A549 (cell line): Measurements from ENCODE around the gene ERN1. TPM values are rescaled to one million over a fixed set of nuclear protein-coding genes. Genes with fewer than 3 reads are reported as not detected.

Source experiments
- ATAC-seq, 2 experiments: fragments of 200-7000 bp in 1 of 2; fragments of >200 bp in 1 of 2; cut with Nextera tagmentation in 1 of 2; cut with Tn5 transposase in 1 of 2; 3 replicates each; pipeline versions ENCODE4 v1.8.0 to v1.9.1; 2018 to 2020; ENCODE audit warnings: mild to moderate bottlenecking in 1 of 2, moderate library complexity in 1 of 2
- CTCF ChIA-PET: fragments of 300-600 bp; sonication (Branson Sonifier 250); formaldehyde crosslinking; extraction: SDS; loops from one replicate; lab custom pipeline; 2021; ENCODE audit warnings: antibody characterized with exemption, inconsistent platforms; lab: Yijun Ruan, JAX
- POLR2A ChIA-PET: fragments of 350-600 bp; formaldehyde crosslinking; extraction: SDS; loops from one replicate; lab custom pipeline; 2021; ENCODE audit warnings: antibody characterized with exemption, inconsistent platforms; lab: Yijun Ruan, JAX
- DNase-seq, 2 experiments: peaks; one replicate each; pipeline versions ENCODE4 v3.0.0 to v3.0.0-alpha.2; 2011 to 2016; ENCODE audit warnings: low read depth in 1 of 2, low spot score in 1 of 2
- FAIRE-seq: peaks from 2 replicates; lab custom pipeline; 2011; peaks lifted over from hg19 to GRCh38; lab: Jason Lieb, UNC
- H3K27ac ChIP-seq, 2 experiments: fragments of >200 bp; sonication (Bioruptor Twin); formaldehyde crosslinking; 3 replicates each; pipeline ENCODE4 v1.5.1; 2016 to 2017
- H3K4me1 ChIP-seq: fragments of >200 bp; sonication (Bioruptor Twin); formaldehyde crosslinking; 3 replicates; pipeline ENCODE4 v1.6.1; 2016
- H3K4me2 ChIP-seq: fragments of >200 bp; sonication (Bioruptor Twin); formaldehyde crosslinking; 3 replicates; pipeline ENCODE4 v1.6.1; 2016
- H3K4me3 ChIP-seq: fragments of >200 bp; sonication (Bioruptor Twin); formaldehyde crosslinking; 3 replicates; pipeline ENCODE4 v1.5.1; 2016
- H3K9me3 ChIP-seq: fragments of >200 bp; sonication (Bioruptor Twin); formaldehyde crosslinking; 3 replicates; pipeline ENCODE4 v1.6.1; 2016
- BCL3 ChIP-seq: fragments of >200 bp; sonication (Bioruptor Twin); formaldehyde crosslinking; IDR thresholded peaks from 3 replicates; pipeline ENCODE4 v1.6.1; 2016
- CBX2 ChIP-seq: fragments of 200-600 bp; sonication (generic); IDR thresholded peaks from 2 replicates; pipeline ENCODE4 v1.6.1; 2016; ENCODE audit warnings: low read depth, mild to moderate bottlenecking, borderline replicate concordance
- CEBPB ChIP-seq, 2 experiments: fragments of >200 bp in 1 of 2; sonication (Bioruptor Twin) in 1 of 2; formaldehyde crosslinking in 1 of 2; IDR thresholded peaks; 2 replicates each; pipeline ENCODE4 v1.6.1; 2012 to 2016
- CHD2 ChIP-seq: fragments of 150-350 bp; IDR thresholded peaks from 2 replicates; pipeline ENCODE4 v1.6.1; 2014; ENCODE audit warnings: low read length; ENCODE audit not compliant: partially characterized antibody
- CHD4 ChIP-seq: fragments of 200-600 bp; sonication (generic); IDR thresholded peaks from 2 replicates; pipeline ENCODE4 v1.6.1; 2016; ENCODE audit warnings: antibody characterized with exemption, mild to moderate bottlenecking, borderline replicate concordance
- CTCF ChIP-seq: fragments of >200 bp; sonication (Bioruptor Twin); formaldehyde crosslinking; IDR thresholded peaks from 3 replicates; pipeline ENCODE4 v1.5.1; 2016
- E2F6 ChIP-seq: IDR thresholded peaks from 2 replicates; pipeline ENCODE4 v1.6.1; 2012; ENCODE audit warnings: low read depth, borderline replicate concordance
- EHF ChIP-seq: fragments of 250-450 bp; sonication (Bioruptor Pico); IDR thresholded peaks from 2 replicates; pipeline ENCODE4 v1.5.0; 2020; ENCODE audit warnings: mild to moderate bottlenecking
- EHMT2 ChIP-seq: fragments of 200-600 bp; sonication (generic); IDR thresholded peaks from 2 replicates; pipeline ENCODE4 v1.6.1; 2016; ENCODE audit warnings: antibody characterized with exemption, low read depth, mild to moderate bottlenecking, moderate library complexity
- ESRRA ChIP-seq: fragments of 150-350 bp; IDR thresholded peaks from 2 replicates; pipeline ENCODE4 v1.6.1; 2014; ENCODE audit warnings: mild to moderate bottlenecking, low read length, borderline replicate concordance
- FOSL2 ChIP-seq, 2 experiments: fragments of 450-650 bp in 1 of 2; fragments of >200 bp in 1 of 2; sonication (Bioruptor Twin) in 1 of 2; formaldehyde crosslinking; IDR thresholded peaks; 2 replicates each; pipeline versions ENCODE4 v1.5.0 to v1.6.1; 2016 to 2020; ENCODE audit warnings: mild to moderate bottlenecking in 1 of 2, moderate library complexity in 1 of 2
- GATA3 ChIP-seq: IDR thresholded peaks from 2 replicates; pipeline ENCODE4 v1.6.1; 2012; ENCODE audit warnings: borderline replicate concordance
- HDAC2 ChIP-seq: fragments of 200-600 bp; sonication (generic); IDR thresholded peaks from 2 replicates; pipeline ENCODE4 v1.6.1; 2016
- HMGXB4 ChIP-seq: fragments of 250-450 bp; sonication (Bioruptor Pico); IDR thresholded peaks from 2 replicates; pipeline ENCODE4 v1.5.0; 2021; ENCODE audit warnings: mild to moderate bottlenecking, moderate library complexity, borderline replicate concordance
- MYC ChIP-seq: IDR thresholded peaks from 2 replicates; pipeline ENCODE4 v1.6.1; 2012; ENCODE audit warnings: mild to moderate bottlenecking, inconsistent platforms, low read length, improper control_type of control experiment, borderline replicate concordance
- NPAS2 ChIP-seq: fragments of 250-450 bp; sonication (Bioruptor Pico); IDR thresholded peaks from 2 replicates; pipeline ENCODE4 v1.8.0; 2022; ENCODE audit warnings: mild to moderate bottlenecking, moderate library complexity, borderline replicate concordance
- POLR2AphosphoS2 ChIP-seq: conservative IDR thresholded peaks from 2 replicates; pipeline ENCODE4 v1.6.1; 2012; ENCODE audit warnings: low read length, improper control_type of control experiment, inconsistent platforms
- SREBF2 ChIP-seq: fragments of 450-650 bp; IDR thresholded peaks from 2 replicates; pipeline ENCODE4 v1.6.1; 2014; ENCODE audit warnings: mild to moderate bottlenecking, moderate library complexity
- USF2 ChIP-seq: fragments of 450-650 bp; IDR thresholded peaks from 2 replicates; pipeline ENCODE4 v1.6.1; 2014; ENCODE audit warnings: antibody characterized with exemption
- ZC3H11A ChIP-seq: fragments of 450-650 bp; IDR thresholded peaks from 2 replicates; pipeline ENCODE4 v1.6.1; 2014; ENCODE audit warnings: antibody characterized with exemption, mild to moderate bottlenecking
- WGBS: methylation state at CpG from one replicate; pipeline ENCODE4 v1.1.6; 2017; ENCODE audit errors: missing lambda C conversion rate; 5-methylcytosine and 5-hydroxymethylcytosine counted together
- polyA plus RNA-seq, 4 experiments: library from polyadenylated mRNA; depleted of rRNA in 3 of 4; stranded (reverse); fragments of >200 nt; fragmentation: RNase III in 1 of 4; extraction: RNeasy Plus Mini Kit Qiagen cat#74134 plus additional on column Dnase treatment in 1 of 4; gene quantifications; 2 replicates in 3 of 4; 3 replicates in 1 of 4; pipeline ENCODE4 v1.2.3, GENCODE V29; 2011 to 2017

ERN1 gene
- polyA plus RNA-seq, 2 of the 4 experiments (the other 2 are of a cell fraction), result 4.1 to 19.8 TPM

- no peak overlapping the region for H3K4me2 ChIP-seq
- ATAC-seq (no peak), FAIRE-seq (no peak), DNase-seq (no peak)
- no peak for TF ChIP-seq FOSL2 (IDR thresholded peaks at IDR 0.05)
- TF ChIP-seq FOSL2 (CRISPR knock-in tag; IDR thresholded peaks at IDR 0.05), result no peak
- no peaks in the 10 kb centered on the region for H3K9me3 ChIP-seq
- H3K27ac ChIP-seq, result no peak overlapping the region
- H3K4me3 ChIP-seq, result no peak overlapping the region
- WGBS, result 90% methylated on average over 9 of the region's 9 CpGs
- POLR2A ChIA-PET, result interaction anchor here (1.1 to 2.2 kb wide), 2 partner anchors 9 kb away, joined by 4 to 9 read pairs; no protein-coding TSS in a partner anchor
- CTCF ChIA-PET, result interaction anchor here (0.8 to 2.7 kb wide), 11 partner anchors 11 to 250 kb away, joined by 3 to 9 read pairs (median 3); no protein-coding TSS in a partner anchor
- peaks cover 8% of the 10 kb centered on the region; the same call in 1 of the 3 replicates for H3K4me1 ChIP-seq
Measured at GRCh38 chr17:64154717-64155116, 24.8 kb upstream of the ERN1 start.

GRCh38 chr17:64154313-64154695 is 24.4 kb upstream of the ERN1 start:
- Histone ChIP-seq H3K27ac (no peak overlapping the region), H3K9me3 (no peaks in the 10 kb centered on the region), H3K4me2 (no peak overlapping the region), H3K4me1 (peaks cover 8% of the 10 kb centered on the region; the same call in 1 of the 3 replicates), H3K4me3 (no peak overlapping the region)
- no peak for FAIRE-seq
- DNase-seq, result no peak
- CTCF ChIA-PET, result interaction anchor here (0.8 to 2.7 kb wide), 13 partner anchors 12 to 249 kb away, joined by 3 to 9 read pairs (median 3); no protein-coding TSS in a partner anchor
- 84% methylated on average over 4 of the region's 4 CpGs for WGBS
- ATAC-seq, result no peak
- POLR2A ChIA-PET, result interaction anchor here (1.1 to 2.2 kb wide), 2 partner anchors 8 to 9 kb away, joined by 4 to 9 read pairs; no protein-coding TSS in a partner anchor
- TF ChIP-seq ZC3H11A, result no peak
- no peak for TF ChIP-seq MYC
- TF ChIP-seq EHF (CRISPR knock-in tag), result no peak
- no peak for TF ChIP-seq HMGXB4
- no peak for TF ChIP-seq HDAC2
- TF ChIP-seq CBX2, result no peak
- no peak for TF ChIP-seq EHMT2
- TF ChIP-seq USF2, result no peak
- TF ChIP-seq E2F6, result no peak
- TF ChIP-seq GATA3, result no peak
- no peak for TF ChIP-seq CTCF
- no peak for TF ChIP-seq CHD2
- TF ChIP-seq SREBF2, result no peak
- no peak for TF ChIP-seq POLR2AphosphoS2
- no peak for TF ChIP-seq CHD4
- TF ChIP-seq ESRRA, result no peak
- TF ChIP-seq BCL3, result no peak
- TF ChIP-seq CEBPB (IDR thresholded peaks at IDR 0.05), result no peak
- TF ChIP-seq NPAS2, result no peak
